Anterior cingulate cortex (tissue), 58 donors: ENCODE results near the gene CYB5R3.

Experiments
- DNase-seq, 58 donors: peaks; one replicate each; lab custom pipeline; 2025; lab: John Stamatoyannopoulos, UW

Gene CYB5R3

GRCh38 chr22:42646569-42647525, 2.3 kb downstream of the CYB5R3 start:
- peak in 1 of 58 donors; percentile 9 for DNase-seq

GRCh38 chr22:42645938-42646568, 3.1 kb downstream of the CYB5R3 start:
- DNase-seq = no peak

GRCh38 chr22:42645341-42645937, 3.8 kb downstream of the CYB5R3 start:
- peak in 1 of 58 donors; percentile 12 for DNase-seq

GRCh38 chr22:42644422-42645340, 4.5 kb downstream of the CYB5R3 start:
- peak in 7 of 58 donors; percentile 11 to 54 (median 22) for DNase-seq

GRCh38 chr22:42643634-42644421, 5.4 kb downstream of the CYB5R3 start:
- no peak for DNase-seq

- DNase-seq = no peak
These were observed 6.2 kb downstream of the CYB5R3 start for GRCh38 chr22:42642806-42643633.

- DNase-seq = no peak
These were observed 7.3 kb downstream of the CYB5R3 start for GRCh38 chr22:42641801-42642413.

GRCh38 chr22:42639541-42640241, 9.5 kb downstream of the CYB5R3 start:
- DNase-seq = no peak

GRCh38 chr22:42637555-42637954, 11.6 kb downstream of the CYB5R3 start:
- no peak for DNase-seq

GRCh38 chr22:42636506-42636905, 12.7 kb downstream of the CYB5R3 start:
- DNase-seq = no peak

- DNase-seq = no peak
These were observed 13.7 kb downstream of the CYB5R3 start for GRCh38 chr22:42635531-42635930.

GRCh38 chr22:42633013-42633412, 16.2 kb downstream of the CYB5R3 start:
- DNase-seq = no peak

GRCh38 chr22:42632096-42632495, 17.1 kb downstream of the CYB5R3 start:
- no peak for DNase-seq

GRCh38 chr22:42630901-42631602, 18.1 kb downstream of the CYB5R3 start:
- DNase-seq = no peak

- no peak for DNase-seq
These were observed 19.0 kb downstream of the CYB5R3 start for GRCh38 chr22:42630211-42630610.

- no peak for DNase-seq
These were observed 21.2 kb downstream of the CYB5R3 start for GRCh38 chr22:42627981-42628380.
